HG03378 (cell line): ENCODE data around the gene TEX22.

Experiments used
- ATAC-seq: cut with Tn5 transposase; IDR thresholded peaks from one replicate; pipeline ENCODE4 v1.9.1; 2021; ENCODE audit warnings: mild to moderate bottlenecking, moderate library complexity; ENCODE audit not compliant: unreplicated experiment

TEX22 gene

GRCh38 chr14:105366386-105367074 lies 31.8 kb upstream of the TEX22 start:
- no peak for ATAC-seq

- no peak for ATAC-seq
These were observed 31.0 kb upstream of the TEX22 start for GRCh38 chr14:105367116-105368031.

GRCh38 chr14:105368032-105368417 lies 30.3 kb upstream of the TEX22 start:
- no peak for ATAC-seq

- no peak for ATAC-seq
These were observed 29.9 kb upstream of the TEX22 start for GRCh38 chr14:105368426-105368825.

GRCh38 chr14:105368910-105369652 lies 29.3 kb upstream of the TEX22 start:
- ATAC-seq, result no peak

GRCh38 chr14:105369653-105370040 lies 28.7 kb upstream of the TEX22 start:
- no peak for ATAC-seq

- ATAC-seq, result no peak
These were observed 23.9 kb upstream of the TEX22 start for GRCh38 chr14:105374389-105374788.

GRCh38 chr14:105375635-105376057 lies 22.7 kb upstream of the TEX22 start:
- no peak for ATAC-seq

GRCh38 chr14:105376521-105377440 lies 21.6 kb upstream of the TEX22 start:
- no peak for ATAC-seq

GRCh38 chr14:105377555-105378182 lies 20.7 kb upstream of the TEX22 start:
- ATAC-seq, result no peak

- no peak for ATAC-seq
These were observed 20.1 kb upstream of the TEX22 start for GRCh38 chr14:105378199-105378598.

GRCh38 chr14:105378873-105379685 lies 19.3 kb upstream of the TEX22 start:
- no peak for ATAC-seq

- no peak for ATAC-seq
These were observed 18.4 kb upstream of the TEX22 start for GRCh38 chr14:105379946-105380345.

- no peak for ATAC-seq
These were observed 17.6 kb upstream of the TEX22 start for GRCh38 chr14:105380756-105381155.

GRCh38 chr14:105381446-105382342 lies 16.6 kb upstream of the TEX22 start:
- ATAC-seq, result no peak

GRCh38 chr14:105382343-105383082 lies 15.8 kb upstream of the TEX22 start:
- no peak for ATAC-seq

GRCh38 chr14:105383083-105383730 lies 15.1 kb upstream of the TEX22 start:
- ATAC-seq, result no peak
